ENCODE data around the gene DOHH.
"Not testable (repeated sequence)": the region's sequence is repeated elsewhere in the genome, so short reads cannot be mapped to it uniquely, and the experiment has no call there.

DOHH gene

GRCh38 chr19:3513229-3514140 is 13.0 kb upstream of the DOHH start:
- TF ChIP-seq, protein P1, sequence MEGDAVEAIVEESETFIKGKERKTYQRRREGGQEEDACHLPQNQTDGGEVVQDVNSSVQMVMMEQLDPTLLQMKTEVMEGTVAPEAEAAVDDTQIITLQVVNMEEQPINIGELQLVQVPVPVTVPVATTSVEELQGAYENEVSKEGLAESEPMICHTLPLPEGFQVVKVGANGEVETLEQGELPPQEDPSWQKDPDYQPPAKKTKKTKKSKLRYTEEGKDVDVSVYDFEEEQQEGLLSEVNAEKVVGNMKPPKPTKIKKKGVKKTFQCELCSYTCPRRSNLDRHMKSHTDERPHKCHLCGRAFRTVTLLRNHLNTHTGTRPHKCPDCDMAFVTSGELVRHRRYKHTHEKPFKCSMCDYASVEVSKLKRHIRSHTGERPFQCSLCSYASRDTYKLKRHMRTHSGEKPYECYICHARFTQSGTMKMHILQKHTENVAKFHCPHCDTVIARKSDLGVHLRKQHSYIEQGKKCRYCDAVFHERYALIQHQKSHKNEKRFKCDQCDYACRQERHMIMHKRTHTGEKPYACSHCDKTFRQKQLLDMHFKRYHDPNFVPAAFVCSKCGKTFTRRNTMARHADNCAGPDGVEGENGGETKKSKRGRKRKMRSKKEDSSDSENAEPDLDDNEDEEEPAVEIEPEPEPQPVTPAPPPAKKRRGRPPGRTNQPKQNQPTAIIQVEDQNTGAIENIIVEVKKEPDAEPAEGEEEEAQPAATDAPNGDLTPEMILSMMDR (conservative IDR thresholded peaks at IDR 0.05; ENCODE audit: control insufficient read depth, insufficient read depth, low read depth, low read length) = no peak
- no peak for DNase-seq (ENCODE audit: low read depth)
- H3K4me3 ChIP-seq (ENCODE audit: control insufficient read depth, low read depth, low read length) = no peak overlapping the region

DNA sequence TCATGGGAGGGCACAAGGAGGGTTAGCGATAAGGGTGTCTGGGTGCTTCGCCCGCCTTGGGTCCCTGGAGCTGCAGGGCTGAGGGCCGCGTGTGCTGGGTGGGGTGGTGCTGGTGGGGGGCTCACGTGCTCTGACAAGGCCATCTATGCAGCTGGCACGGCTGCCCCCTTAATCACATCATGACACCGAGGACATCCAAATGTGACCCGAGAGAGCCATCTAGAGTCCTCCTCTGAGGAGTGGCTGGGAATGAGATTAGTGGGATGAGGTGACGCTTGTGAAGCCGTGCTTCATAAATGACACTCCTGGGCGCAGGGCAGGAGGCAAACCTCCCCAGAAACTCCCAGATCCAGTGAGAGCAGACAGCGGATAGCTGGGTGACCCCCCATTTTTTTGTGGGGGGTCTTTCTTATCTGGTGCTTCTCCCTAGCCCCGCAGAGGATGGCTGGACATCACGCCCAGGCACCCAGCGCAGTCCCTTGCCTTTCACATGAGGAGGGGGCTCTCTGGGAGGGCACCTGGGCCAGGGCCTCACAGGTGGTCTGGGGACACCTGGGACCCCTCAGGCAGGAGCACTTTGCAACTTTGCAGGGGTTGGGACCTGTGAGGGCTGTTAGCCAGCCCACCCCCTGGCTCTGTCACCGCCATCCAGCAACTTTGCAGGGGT is 12.2 kb upstream of the DOHH start:
- no peak overlapping the region for H3K4me3 ChIP-seq (ENCODE audit: control insufficient read depth, low read depth, low read length)
- no peak for DNase-seq (ENCODE audit: low read depth)
- TF ChIP-seq, protein P1 (conservative IDR thresholded peaks at IDR 0.05; ENCODE audit: control insufficient read depth, insufficient read depth, low read depth, low read length) = no peak

DNA sequence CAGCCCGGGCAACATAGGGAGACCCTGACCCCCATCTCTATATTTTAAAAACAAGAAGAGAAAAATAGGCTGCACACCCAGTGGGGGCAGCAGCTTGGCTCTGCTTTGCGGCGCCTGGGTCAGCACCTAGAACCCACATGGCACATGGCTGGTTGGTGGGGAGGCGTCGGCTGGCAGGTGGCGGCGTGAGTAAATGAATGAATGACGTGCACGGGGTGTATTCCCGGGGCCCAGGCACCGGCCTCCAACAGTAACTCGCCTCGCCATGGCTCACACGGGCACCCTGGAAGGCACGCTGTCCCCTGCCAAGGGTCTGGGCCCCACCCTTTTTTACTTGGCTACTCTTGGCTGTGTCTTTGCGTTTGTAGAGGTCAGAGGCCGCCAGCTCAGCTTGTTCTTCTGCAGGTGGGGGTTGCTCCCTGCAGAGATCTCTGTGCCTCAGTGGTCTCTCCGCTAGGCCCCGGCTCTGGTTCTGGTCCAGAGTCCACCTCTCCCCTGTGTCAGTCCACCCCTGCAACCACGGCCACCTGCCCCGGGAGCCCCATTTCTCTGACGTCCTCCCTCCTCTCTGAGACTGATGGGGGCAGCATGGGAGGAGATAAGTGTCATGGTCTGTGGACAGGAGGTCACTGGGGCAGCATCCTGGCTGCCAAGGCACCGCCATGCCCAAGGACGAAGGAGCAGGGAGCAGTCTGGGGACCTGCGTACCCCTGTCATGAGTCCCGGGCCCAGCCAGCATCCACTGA is 11.2 kb upstream of the DOHH start:
- H3K4me3 ChIP-seq (ENCODE audit: control insufficient read depth, low read depth, low read length) = no peak overlapping the region
- TF ChIP-seq, protein P1 (conservative IDR thresholded peaks at IDR 0.05; ENCODE audit: control insufficient read depth, insufficient read depth, low read depth, low read length) = no peak
- DNase-seq (ENCODE audit: low read depth) = no peak

- no peak for DNase-seq (ENCODE audit: low read depth)
- TF ChIP-seq, protein P1 (conservative IDR thresholded peaks at IDR 0.05; ENCODE audit: control insufficient read depth, insufficient read depth, low read depth, low read length) = no peak
- H3K4me3 ChIP-seq (ENCODE audit: control insufficient read depth, low read depth, low read length) = no peak overlapping the region
Measured at GRCh38 chr19:3510727-3511126, 10.3 kb upstream of the DOHH start.

GRCh38 chr19:3509566-3509989 is 9.1 kb upstream of the DOHH start:
- DNase-seq (ENCODE audit: low read depth) = peak; percentile 72
- TF ChIP-seq, protein P1 (conservative IDR thresholded peaks at IDR 0.05; ENCODE audit: control insufficient read depth, insufficient read depth, low read depth, low read length) = no peak
- no peak overlapping the region for H3K4me3 ChIP-seq (ENCODE audit: control insufficient read depth, low read depth, low read length)

- no peak overlapping the region for H3K4me3 ChIP-seq (ENCODE audit: control insufficient read depth, low read depth, low read length)
- DNase-seq (ENCODE audit: low read depth) = no peak
Measured at GRCh38 chr19:3508771-3509535, 8.5 kb upstream of the DOHH start.

DNA sequence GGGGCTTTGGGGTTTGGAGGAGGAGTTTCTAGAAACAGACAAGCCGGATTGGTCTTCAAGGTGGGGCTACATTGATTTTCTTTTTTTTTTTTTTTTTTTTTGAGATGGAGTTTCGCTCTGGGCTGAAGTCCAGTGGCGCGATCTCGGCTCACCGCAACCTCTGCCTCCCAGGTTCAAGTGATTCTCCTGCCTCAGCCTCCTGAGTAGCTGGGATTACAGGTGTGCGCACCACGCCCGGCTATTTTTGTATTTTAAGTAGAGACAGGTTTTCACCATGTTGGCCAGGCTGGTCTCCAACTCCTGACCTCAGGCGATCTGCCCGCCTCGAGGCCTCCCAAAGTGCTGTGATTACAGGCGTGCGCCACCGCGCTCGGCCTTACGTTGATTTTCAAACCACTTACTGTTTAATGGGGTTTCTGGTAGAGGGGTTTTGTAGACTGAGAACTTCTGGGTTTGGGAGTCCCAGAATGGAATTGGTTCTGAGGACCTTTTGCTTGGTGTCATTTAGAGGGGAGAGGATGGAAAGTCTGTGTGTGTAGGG is 7.7 kb upstream of the DOHH start:
- not testable (repeated sequence) for DNase-seq (ENCODE audit: low read depth); H3K4me3 ChIP-seq (ENCODE audit: control insufficient read depth, low read depth, low read length)

More at GRCh38 chr19:3508771-3509535, 8.5 kb upstream of the DOHH start:
- TF ChIP-seq, protein P1 (conservative IDR thresholded peaks at IDR 0.05; ENCODE audit: control insufficient read depth, insufficient read depth, low read depth, low read length) = no peak
